HepG2 (cell line): ENCODE measurements around the gene PLG. TPM values are rescaled to one million over a fixed set of nuclear protein-coding genes. Genes with fewer than 3 reads are reported as not detected.
"Not testable (repeated sequence)": the region's sequence is repeated elsewhere in the genome, so short reads cannot be mapped to it uniquely, and the experiment has no call there.

Experiments
- ESRRA ChIP-seq: sonication (generic); formaldehyde crosslinking; IDR thresholded peaks from 2 replicates; pipeline ENCODE4 v1.5.1; 2020; ENCODE audit warnings: mild to moderate bottlenecking, low read depth, missing genetic modification reagents
- FOXA3 ChIP-seq: IDR thresholded peaks from 2 replicates; pipeline ENCODE4 v1.6.1; 2016; ENCODE audit warnings: missing genetic modification reagents, missing compliant biosample characterization
- HNF4A ChIP-seq: sonication (generic); formaldehyde crosslinking; IDR thresholded peaks from 2 replicates; pipeline ENCODE4 v1.4.0; 2020; ENCODE audit warnings: missing genetic modification reagents
- HOXA3 ChIP-seq: sonication (generic); formaldehyde crosslinking; IDR thresholded peaks from 2 replicates; pipeline ENCODE4 v1.5.0; 2020; ENCODE audit warnings: missing genetic modification reagents
- KLF12 ChIP-seq: sonication (generic); formaldehyde crosslinking; IDR thresholded peaks from 2 replicates; pipeline ENCODE4 v1.4.0; 2020; ENCODE audit warnings: missing genetic modification reagents, borderline replicate concordance
- NCOR1 ChIP-seq: fragments of 200-600 bp; sonication (generic); IDR thresholded peaks from 2 replicates; pipeline ENCODE4 v1.7.0; 2017; ENCODE audit warnings: antibody characterized with exemption, low read length, borderline replicate concordance
- SRY ChIP-seq: sonication (generic); formaldehyde crosslinking; IDR thresholded peaks from 2 replicates; pipeline ENCODE4 v1.8.0; 2022; ENCODE audit warnings: mild to moderate bottlenecking, missing genetic modification reagents
- YY1 ChIP-seq: IDR thresholded peaks from 2 replicates; pipeline ENCODE4 v1.6.1; 2011; ENCODE audit warnings: low read length, low read depth, moderate library complexity, mild to moderate bottlenecking; ENCODE audit not compliant: insufficient read depth, insufficient replicate concordance
- ZBTB38 ChIP-seq: sonication (generic); formaldehyde crosslinking; IDR thresholded peaks from 2 replicates; pipeline ENCODE4 v1.5.1; 2020; ENCODE audit warnings: mild to moderate bottlenecking, missing genetic modification reagents
- polyA plus RNA-seq, 8 experiments: library from polyadenylated mRNA; depleted of rRNA in 3 of 8; stranded (reverse) in 7 of 8; unstranded in 1 of 8; fragments of >200 nt; fragmentation: Illumina TruSeq in 4 of 8; extraction: Trizol in 4 of 8; gene quantifications; 2 replicates each; pipeline versions ENCODE4 v1.2.1 to v1.2.3, GENCODE V29; 2011 to 2016; ENCODE audit warnings: low read depth in 4 of 8, missing spikeins in 1 of 8, mixed read lengths in 1 of 8; ENCODE audit not compliant: insufficient read depth in 1 of 8
- total RNA-seq, 5 experiments: library from RNA; depleted of rRNA; stranded (reverse); fragments of >200 nt; fragmentation: Illumina TruSeq; extraction: Trizol; gene quantifications; 2 replicates each; pipeline ENCODE4 v1.2.3, GENCODE V29; 2016; ENCODE audit warnings: low read depth in 1 of 5
- TF ChIP-seq, protein P1 (sequence below): sonication (generic); formaldehyde crosslinking; IDR thresholded peaks from 2 replicates; pipeline ENCODE4 v1.5.0; 2020; ENCODE audit warnings: mild to moderate bottlenecking, missing genetic modification reagents, borderline replicate concordance
- TF ChIP-seq, protein P2 (sequence below): sonication (generic); formaldehyde crosslinking; IDR thresholded peaks from 2 replicates; pipeline ENCODE4 v1.5.0; 2020; ENCODE audit warnings: mild to moderate bottlenecking, missing genetic modification reagents, borderline replicate concordance
- TF ChIP-seq, protein P3 (sequence below): sonication (generic); formaldehyde crosslinking; IDR thresholded peaks from 2 replicates; pipeline ENCODE4 v1.4.0; 2020; ENCODE audit warnings: missing genetic modification reagents
- TF ChIP-seq, protein P4 (sequence below), 2 experiments: sonication (generic) in 1 of 2; formaldehyde crosslinking in 1 of 2; IDR thresholded peaks; 2 replicates each; pipeline versions ENCODE4 v1.4.0 to v1.6.1; 2016 to 2020; ENCODE audit warnings: borderline replicate concordance in 1 of 2, low read depth in 1 of 2, mild to moderate bottlenecking in 1 of 2, missing genetic modification reagents in 1 of 2
- TF ChIP-seq, protein P5 (sequence below): IDR thresholded peaks from 2 replicates; pipeline ENCODE4 v1.6.1; 2016; ENCODE audit warnings: mild to moderate bottlenecking

PLG gene
- total and polyA plus RNA-seq, 2 of the 13 experiments (the other 11 are each of a cell fraction or from before 2014, with no cell fraction given) = 1.7 to 10.7 TPM

DNA sequence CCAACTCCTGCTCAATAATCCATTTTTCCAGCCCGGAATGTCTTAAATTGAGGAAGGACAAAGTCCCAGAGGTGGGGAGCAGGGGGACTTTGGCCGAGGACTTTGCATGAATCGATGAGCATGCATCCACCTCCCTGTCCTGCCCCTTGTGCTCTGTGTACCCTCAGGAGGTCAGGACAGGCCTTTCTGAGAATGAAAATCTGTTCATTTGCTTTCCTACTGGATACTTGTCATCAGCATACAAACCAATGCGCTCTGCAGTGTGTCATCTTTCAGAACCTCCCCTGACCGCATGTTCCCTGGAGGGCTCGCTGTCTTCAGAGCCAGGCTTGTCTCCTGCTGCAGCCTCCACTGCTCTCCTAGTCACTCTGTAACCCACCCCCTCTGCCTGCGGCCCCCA, 2.6 kb downstream of the PLG start (continued):
- TF ChIP-seq, protein P1, sequence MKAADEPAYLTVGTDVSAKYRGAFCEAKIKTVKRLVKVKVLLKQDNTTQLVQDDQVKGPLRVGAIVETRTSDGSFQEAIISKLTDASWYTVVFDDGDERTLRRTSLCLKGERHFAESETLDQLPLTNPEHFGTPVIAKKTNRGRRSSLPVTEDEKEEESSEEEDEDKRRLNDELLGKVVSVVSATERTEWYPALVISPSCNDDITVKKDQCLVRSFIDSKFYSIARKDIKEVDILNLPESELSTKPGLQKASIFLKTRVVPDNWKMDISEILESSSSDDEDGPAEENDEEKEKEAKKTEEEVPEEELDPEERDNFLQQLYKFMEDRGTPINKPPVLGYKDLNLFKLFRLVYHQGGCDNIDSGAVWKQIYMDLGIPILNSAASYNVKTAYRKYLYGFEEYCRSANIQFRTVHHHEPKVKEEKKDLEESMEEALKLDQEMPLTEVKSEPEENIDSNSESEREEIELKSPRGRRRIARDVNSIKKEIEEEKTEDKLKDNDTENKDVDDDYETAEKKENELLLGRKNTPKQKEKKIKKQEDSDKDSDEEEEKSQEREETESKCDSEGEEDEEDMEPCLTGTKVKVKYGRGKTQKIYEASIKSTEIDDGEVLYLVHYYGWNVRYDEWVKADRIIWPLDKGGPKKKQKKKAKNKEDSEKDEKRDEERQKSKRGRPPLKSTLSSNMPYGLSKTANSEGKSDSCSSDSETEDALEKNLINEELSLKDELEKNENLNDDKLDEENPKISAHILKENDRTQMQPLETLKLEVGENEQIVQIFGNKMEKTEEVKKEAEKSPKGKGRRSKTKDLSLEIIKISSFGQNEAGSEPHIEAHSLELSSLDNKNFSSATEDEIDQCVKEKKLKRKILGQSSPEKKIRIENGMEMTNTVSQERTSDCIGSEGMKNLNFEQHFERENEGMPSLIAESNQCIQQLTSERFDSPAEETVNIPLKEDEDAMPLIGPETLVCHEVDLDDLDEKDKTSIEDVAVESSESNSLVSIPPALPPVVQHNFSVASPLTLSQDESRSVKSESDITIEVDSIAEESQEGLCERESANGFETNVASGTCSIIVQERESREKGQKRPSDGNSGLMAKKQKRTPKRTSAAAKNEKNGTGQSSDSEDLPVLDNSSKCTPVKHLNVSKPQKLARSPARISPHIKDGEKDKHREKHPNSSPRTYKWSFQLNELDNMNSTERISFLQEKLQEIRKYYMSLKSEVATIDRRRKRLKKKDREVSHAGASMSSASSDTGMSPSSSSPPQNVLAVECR (CRISPR knock-in tag) = peak; percentile 70; the same call in 1 of the 2 replicates
- peak; percentile 40; the same call in 1 of the 2 replicates for TF ChIP-seq FOXA3 (CRISPR knock-in tag)
- TF ChIP-seq, protein P2, sequence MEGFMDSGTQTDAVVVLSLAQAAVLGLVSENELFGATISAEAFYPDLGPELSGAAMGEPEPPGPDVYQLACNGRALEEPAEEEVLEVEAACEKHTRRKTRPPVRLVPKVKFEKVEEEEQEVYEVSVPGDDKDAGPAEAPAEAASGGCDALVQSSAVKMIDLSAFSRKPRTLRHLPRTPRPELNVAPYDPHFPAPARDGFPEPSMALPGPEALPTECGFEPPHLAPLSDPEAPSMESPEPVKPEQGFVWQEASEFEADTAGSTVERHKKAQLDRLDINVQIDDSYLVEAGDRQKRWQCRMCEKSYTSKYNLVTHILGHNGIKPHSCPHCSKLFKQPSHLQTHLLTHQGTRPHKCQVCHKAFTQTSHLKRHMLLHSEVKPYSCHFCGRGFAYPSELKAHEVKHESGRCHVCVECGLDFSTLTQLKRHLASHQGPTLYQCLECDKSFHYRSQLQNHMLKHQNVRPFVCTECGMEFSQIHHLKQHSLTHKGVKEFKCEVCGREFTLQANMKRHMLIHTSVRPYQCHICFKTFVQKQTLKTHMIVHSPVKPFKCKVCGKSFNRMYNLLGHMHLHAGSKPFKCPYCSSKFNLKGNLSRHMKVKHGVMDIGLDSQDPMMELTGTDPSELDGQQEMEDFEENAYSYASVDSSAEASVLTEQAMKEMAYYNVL (CRISPR knock-in tag) = peak; percentile 85
- TF ChIP-seq YY1 = peak; percentile 31
- TF ChIP-seq, protein P3, sequence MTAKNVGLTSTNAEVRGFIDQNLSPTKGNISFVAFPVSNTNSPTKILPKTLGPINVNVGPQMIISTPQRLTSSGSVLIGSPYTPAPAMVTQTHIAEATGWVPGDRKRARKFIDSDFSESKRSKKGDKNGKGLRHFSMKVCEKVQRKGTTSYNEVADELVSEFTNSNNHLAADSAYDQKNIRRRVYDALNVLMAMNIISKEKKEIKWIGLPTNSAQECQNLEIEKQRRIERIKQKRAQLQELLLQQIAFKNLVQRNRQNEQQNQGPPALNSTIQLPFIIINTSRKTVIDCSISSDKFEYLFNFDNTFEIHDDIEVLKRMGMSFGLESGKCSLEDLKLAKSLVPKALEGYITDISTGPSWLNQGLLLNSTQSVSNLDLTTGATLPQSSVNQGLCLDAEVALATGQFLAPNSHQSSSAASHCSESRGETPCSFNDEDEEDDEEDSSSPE (CRISPR knock-in tag) = 0 out of 2 replicates have a peak, but pooled peaks have one; percentile 20
- TF ChIP-seq, protein P4, sequence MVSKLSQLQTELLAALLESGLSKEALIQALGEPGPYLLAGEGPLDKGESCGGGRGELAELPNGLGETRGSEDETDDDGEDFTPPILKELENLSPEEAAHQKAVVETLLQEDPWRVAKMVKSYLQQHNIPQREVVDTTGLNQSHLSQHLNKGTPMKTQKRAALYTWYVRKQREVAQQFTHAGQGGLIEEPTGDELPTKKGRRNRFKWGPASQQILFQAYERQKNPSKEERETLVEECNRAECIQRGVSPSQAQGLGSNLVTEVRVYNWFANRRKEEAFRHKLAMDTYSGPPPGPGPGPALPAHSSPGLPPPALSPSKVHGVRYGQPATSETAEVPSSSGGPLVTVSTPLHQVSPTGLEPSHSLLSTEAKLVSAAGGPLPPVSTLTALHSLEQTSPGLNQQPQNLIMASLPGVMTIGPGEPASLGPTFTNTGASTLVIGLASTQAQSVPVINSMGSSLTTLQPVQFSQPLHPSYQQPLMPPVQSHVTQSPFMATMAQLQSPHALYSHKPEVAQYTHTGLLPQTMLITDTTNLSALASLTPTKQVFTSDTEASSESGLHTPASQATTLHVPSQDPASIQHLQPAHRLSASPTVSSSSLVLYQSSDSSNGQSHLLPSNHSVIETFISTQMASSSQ (IDR thresholded peaks at IDR 0.05; ENCODE audit: low read depth) = peak; percentile 55; the same call in 1 of the 2 replicates
- TF ChIP-seq, protein P4 (CRISPR knock-in tag; IDR thresholded peaks at IDR 0.05; ENCODE audit: borderline replicate concordance) = not testable (repeated sequence)
- TF ChIP-seq KLF12 = peak; percentile 44; the same call in 1 of the 2 replicates
- TF ChIP-seq ESRRA (CRISPR knock-in tag) = peak; percentile 97
- TF ChIP-seq, protein P5, sequence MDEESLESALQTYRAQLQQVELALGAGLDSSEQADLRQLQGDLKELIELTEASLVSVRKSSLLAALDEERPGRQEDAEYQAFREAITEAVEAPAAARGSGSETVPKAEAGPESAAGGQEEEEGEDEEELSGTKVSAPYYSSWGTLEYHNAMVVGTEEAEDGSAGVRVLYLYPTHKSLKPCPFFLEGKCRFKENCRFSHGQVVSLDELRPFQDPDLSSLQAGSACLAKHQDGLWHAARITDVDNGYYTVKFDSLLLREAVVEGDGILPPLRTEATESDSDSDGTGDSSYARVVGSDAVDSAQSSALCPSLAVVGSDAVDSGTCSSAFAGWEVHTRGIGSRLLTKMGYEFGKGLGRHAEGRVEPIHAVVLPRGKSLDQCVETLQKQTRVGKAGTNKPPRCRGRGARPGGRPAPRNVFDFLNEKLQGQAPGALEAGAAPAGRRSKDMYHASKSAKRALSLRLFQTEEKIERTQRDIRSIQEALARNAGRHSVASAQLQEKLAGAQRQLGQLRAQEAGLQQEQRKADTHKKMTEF = peak; percentile 44; the same call in 1 of the 2 replicates
- TF ChIP-seq SRY (CRISPR knock-in tag) = peak; percentile 73; the same call in 1 of the 2 replicates
- peak; percentile 83 for TF ChIP-seq NCOR1
- TF ChIP-seq HNF4A (CRISPR knock-in tag) = peak; percentile 97
- TF ChIP-seq HOXA3 = peak; percentile 77; the same call in 1 of the 2 replicates
- TF ChIP-seq ZBTB38 = peak; percentile 62; the same call in 1 of the 2 replicates
